Activated CD4-positive, alpha-beta memory T cell treated with anti-CD3 and anti-CD28 coated beads, Interleukin-2, amount 10 ng/mL, durations not matched to agents 7 days and 5 days (primary cell): ENCODE results near the gene CCNY. TPM values are rescaled to one million over a fixed set of nuclear protein-coding genes. Genes with fewer than 3 reads are reported as not detected.

Experiments used
- CTCF ChIA-PET: fragments of 350-600 bp; sonication (Branson Sonifier 250); formaldehyde crosslinking; loops from one replicate; lab custom pipeline; 2021; ENCODE audit warnings: antibody characterized with exemption, inconsistent platforms; lab: Charles Lee
- POLR2A ChIA-PET: fragments of 350-600 bp; sonication (Branson Sonifier 250); formaldehyde crosslinking; loops from one replicate; lab custom pipeline; 2021; ENCODE audit warnings: antibody characterized with exemption; lab: Charles Lee
- DNase-seq: peaks from one replicate; pipeline ENCODE4 v3.0.0-alpha.2; 2020
- H3K27ac Mint-ChIP-seq: one replicate; pipeline ENCODE4 v1.8.0; 2021; ENCODE audit warnings: mild to moderate bottlenecking, mixed read lengths
- H3K27me3 Mint-ChIP-seq: one replicate; pipeline ENCODE4 v1.8.0; 2021; ENCODE audit warnings: mixed read lengths
- H3K36me3 Mint-ChIP-seq: one replicate; pipeline ENCODE4 v1.8.0; 2021; ENCODE audit warnings: low read depth, mixed read lengths
- H3K4me1 Mint-ChIP-seq: one replicate; pipeline ENCODE4 v1.8.0; 2021; ENCODE audit warnings: mixed read lengths
- H3K4me3 Mint-ChIP-seq: one replicate; pipeline ENCODE4 v1.8.0; 2021; ENCODE audit warnings: mild to moderate bottlenecking, mixed read lengths
- H3K9me3 Mint-ChIP-seq: one replicate; pipeline ENCODE4 v1.8.0; 2021; ENCODE audit warnings: mixed read lengths
- total RNA-seq, 2 experiments: library from RNA; stranded (reverse); gene quantifications; one replicate each; pipeline ENCODE4 v1.2.3, GENCODE V29; 2021

CCNY gene
- total RNA-seq, 2 experiments from 2014 or later, result 49.3 to 56.7 TPM

GRCh38 chr10:35320341-35320740 lies 16.0 kb upstream of the CCNY start:
- Mint-ChIP-seq H3K27me3 (no peaks in the 10 kb centered on the region), H3K4me3 (no peak overlapping the region), H3K4me1 (no peaks in the 10 kb centered on the region), H3K9me3 (peaks cover 10% of the 10 kb centered on the region), H3K36me3 (peaks cover 56% of the 10 kb centered on the region), H3K27ac (no peak overlapping the region)
- POLR2A ChIA-PET, result no interaction called here
- CTCF ChIA-PET, result no interaction called here
- DNase-seq, result no peak

- CTCF ChIA-PET, result no interaction called here
- no peaks in the 10 kb centered on the region for H3K4me1 Mint-ChIP-seq
- DNase-seq, result no peak
Measured at GRCh38 chr10:35322636-35323035, 13.7 kb upstream of the CCNY start.

GRCh38 chr10:35324196-35324595 lies 12.1 kb upstream of the CCNY start:
- peaks cover 5% of the 10 kb centered on the region for H3K9me3 Mint-ChIP-seq
- CTCF ChIA-PET, result no interaction called here
- POLR2A ChIA-PET, result no interaction called here
- no peak overlapping the region for H3K27ac Mint-ChIP-seq
- no peak for DNase-seq
- H3K4me1 Mint-ChIP-seq, result peaks cover 13% of the 10 kb centered on the region
- H3K27me3 Mint-ChIP-seq, result no peaks in the 10 kb centered on the region
- peaks cover 29% of the 10 kb centered on the region for H3K36me3 Mint-ChIP-seq
- H3K4me3 Mint-ChIP-seq, result no peak overlapping the region

More at GRCh38 chr10:35322636-35323035, 13.7 kb upstream of the CCNY start:
- peaks cover 5% of the 10 kb centered on the region for H3K9me3 Mint-ChIP-seq
- H3K36me3 Mint-ChIP-seq, result peaks cover 37% of the 10 kb centered on the region
- H3K27me3 Mint-ChIP-seq, result no peaks in the 10 kb centered on the region
- no peak overlapping the region for H3K27ac Mint-ChIP-seq
- POLR2A ChIA-PET, result no interaction called here
- no peak overlapping the region for H3K4me3 Mint-ChIP-seq

- no peak for DNase-seq
- Mint-ChIP-seq H3K36me3 (peaks cover 16% of the 10 kb centered on the region), H3K27me3 (no peaks in the 10 kb centered on the region), H3K9me3 (peaks cover 5% of the 10 kb centered on the region), H3K4me1 (peaks cover 22% of the 10 kb centered on the region), H3K27ac (no peak overlapping the region), H3K4me3 (no peak overlapping the region)
- ChIA-PET CTCF (no interaction called here), POLR2A (no interaction called here)
Measured at GRCh38 chr10:35326466-35327235, 9.7 kb upstream of the CCNY start.

GRCh38 chr10:35327790-35328403 lies 8.4 kb upstream of the CCNY start:
- POLR2A ChIA-PET, result no interaction called here
- H3K9me3 Mint-ChIP-seq, result no peaks in the 10 kb centered on the region
- peaks cover 26% of the 10 kb centered on the region for H3K4me1 Mint-ChIP-seq
- DNase-seq, result no peak
- H3K36me3 Mint-ChIP-seq, result peaks cover 15% of the 10 kb centered on the region
- no peaks in the 10 kb centered on the region for H3K27me3 Mint-ChIP-seq
- no peak overlapping the region for H3K4me3 Mint-ChIP-seq
- H3K27ac Mint-ChIP-seq, result no peak overlapping the region
- CTCF ChIA-PET, result interaction anchor here (0.6 kb wide), 2 partner anchors 38 to 170 kb away, joined by 3 read pairs; no protein-coding TSS in a partner anchor

- no peaks in the 10 kb centered on the region for H3K9me3 Mint-ChIP-seq
- no peak overlapping the region for H3K4me3 Mint-ChIP-seq
- CTCF ChIA-PET, result interaction anchor here (0.5 to 0.6 kb wide), 2 partner anchors 89 to 170 kb away, joined by 3 read pairs; no protein-coding TSS in a partner anchor
- H3K4me1 Mint-ChIP-seq, result peaks cover 31% of the 10 kb centered on the region
- peaks cover 14% of the 10 kb centered on the region for H3K36me3 Mint-ChIP-seq
- no peak for DNase-seq
- H3K27ac Mint-ChIP-seq, result no peak overlapping the region
- no peaks in the 10 kb centered on the region for H3K27me3 Mint-ChIP-seq
- POLR2A ChIA-PET, result interaction anchor here (0.7 to 1.3 kb wide), 2 partner anchors 12 to 13 kb away, joined by 3 read pairs; no protein-coding TSS in a partner anchor
Measured at GRCh38 chr10:35328404-35329037, 7.8 kb upstream of the CCNY start.

- H3K27ac Mint-ChIP-seq, result no peak overlapping the region
- POLR2A ChIA-PET, result interaction anchor here (0.9 to 1.3 kb wide), 2 partner anchors 11 to 22 kb away, joined by 3 read pairs; no protein-coding TSS in a partner anchor
- CTCF ChIA-PET, result no interaction called here
Measured at GRCh38 chr10:35329520-35329919, 6.8 kb upstream of the CCNY start.

GRCh38 chr10:35331894-35332640 lies 4.2 kb upstream of the CCNY start:
- no peak for DNase-seq
- H3K36me3 Mint-ChIP-seq, result peaks cover 20% of the 10 kb centered on the region
- no peaks in the 10 kb centered on the region for H3K9me3 Mint-ChIP-seq
- H3K27ac Mint-ChIP-seq, result no peak overlapping the region
- POLR2A ChIA-PET, result interaction anchor here (1.3 kb wide), 1 partner anchor 10 kb away, joined by 4 read pairs; no protein-coding TSS in a partner anchor
- CTCF ChIA-PET, result no interaction called here
- H3K27me3 Mint-ChIP-seq, result no peaks in the 10 kb centered on the region
- H3K4me1 Mint-ChIP-seq, result peaks cover 50% of the 10 kb centered on the region
- no peak overlapping the region for H3K4me3 Mint-ChIP-seq

More at GRCh38 chr10:35329520-35329919, 6.8 kb upstream of the CCNY start:
- H3K4me1 Mint-ChIP-seq, result peaks cover 38% of the 10 kb centered on the region
- H3K36me3 Mint-ChIP-seq, result peaks cover 19% of the 10 kb centered on the region
- DNase-seq, result no peak
- no peak overlapping the region for H3K4me3 Mint-ChIP-seq
- no peaks in the 10 kb centered on the region for H3K9me3 Mint-ChIP-seq
- H3K27me3 Mint-ChIP-seq, result no peaks in the 10 kb centered on the region

- Mint-ChIP-seq H3K27ac (no peak overlapping the region), H3K4me1 (peaks cover 54% of the 10 kb centered on the region), H3K9me3 (no peaks in the 10 kb centered on the region), H3K36me3 (peaks cover 20% of the 10 kb centered on the region), H3K4me3 (peak overlapping the region; percentile 36), H3K27me3 (no peaks in the 10 kb centered on the region)
- ChIA-PET POLR2A (interaction anchor here (1.0 kb wide), 1 partner anchor 208 kb away, joined by 3 read pairs; the partner anchor contains the start of gene CREM), CTCF (no interaction called here)
- DNase-seq, result no peak
Measured at GRCh38 chr10:35334297-35334696, 2.0 kb upstream of the CCNY start.

GRCh38 chr10:35335133-35336083 lies 901 bp upstream of the CCNY start:
- DNase-seq, result peak; percentile 35
- Mint-ChIP-seq H3K27me3 (no peaks in the 10 kb centered on the region), H3K9me3 (no peaks in the 10 kb centered on the region), H3K36me3 (peaks cover 22% of the 10 kb centered on the region), H3K27ac (peak overlapping the region; percentile 71), H3K4me3 (peak overlapping the region; percentile 87), H3K4me1 (peaks cover 55% of the 10 kb centered on the region)
- ChIA-PET CTCF (no interaction called here), POLR2A (interaction anchor here (0.7 to 2.2 kb wide), 5 partner anchors 15 to 208 kb away, joined by 3 to 8 read pairs (median 3); partner anchors contain the start of gene CREM)

- Mint-ChIP-seq H3K36me3 (peaks cover 19% of the 10 kb centered on the region), H3K4me1 (peaks cover 69% of the 10 kb centered on the region), H3K9me3 (no peaks in the 10 kb centered on the region), H3K27ac (no peak overlapping the region), H3K27me3 (no peaks in the 10 kb centered on the region), H3K4me3 (peak overlapping the region; percentile 77)
- DNase-seq, result peak; percentile 29
- POLR2A ChIA-PET, result interaction anchor here (0.8 to 2.2 kb wide), 6 partner anchors 13 to 210 kb away, joined by 3 to 8 read pairs (median 4); partner anchors contain the start of gene CREM
- CTCF ChIA-PET, result interaction anchor here (0.8 to 0.9 kb wide), 2 partner anchors 9 to 141 kb away, joined by 3 read pairs; no protein-coding TSS in a partner anchor
Measured at GRCh38 chr10:35336921-35337823, 863 bp downstream of the CCNY start.
